Measurements from ENCODE around the gene CLCN2. TPM values are rescaled to one million over a fixed set of nuclear protein-coding genes. Genes with fewer than 3 reads are reported as not detected.

CLCN2 gene
- total and polyA plus RNA-seq, 2 of the 4 experiments (the other 2 are of a cell fraction), result 2.9 to 5.8 TPM

GRCh38 chr3:184321666-184322065 is 39.7 kb downstream of the CLCN2 start:
- Histone ChIP-seq H2AK9ac (replicated peaks; ENCODE audit: low read depth, low read length, poor library complexity) (no peak overlapping the region), H3K36me3 (ENCODE audit: control insufficient read depth, insufficient read depth, low read length) (peaks cover 82% of the 10 kb centered on the region), H3K4me2 (ENCODE audit: low read depth, low read length) (no peak overlapping the region), H3K18ac (ENCODE audit: low read depth, low read length) (no peak overlapping the region), H3K56ac (ENCODE audit: extremely low read depth, insufficient read depth, low read length) (no peak overlapping the region), H2BK5ac (ENCODE audit: low read depth, low read length, poor library complexity, severe bottlenecking) (peak overlapping the region; percentile 31), H3K27ac (ENCODE audit: insufficient read depth, low read length) (peak overlapping the region; percentile 14; the same call in 1 of the 2 replicates), H3K27me3 (ENCODE audit: control insufficient read depth, insufficient read depth, low read length) (no peaks in the 10 kb centered on the region), H3K4me3 (ENCODE audit: insufficient read depth, low read depth, low read length) (no peak overlapping the region), H3K4ac (ENCODE audit: low read depth, low read length) (no peak overlapping the region), H3K14ac (replicated peaks; ENCODE audit: low read depth, low read length) (no peak overlapping the region), H3K9me1 (ENCODE audit: insufficient read depth, low read length) (peaks cover 39% of the 10 kb centered on the region), H3K9me3 (ENCODE audit: control insufficient read depth, insufficient read depth, low read length) (no peaks in the 10 kb centered on the region), H2BK20ac (ENCODE audit: low read depth, low read length) (no peak overlapping the region), H4K20me1 (ENCODE audit: insufficient read depth, low read length) (peaks cover 97% of the 10 kb centered on the region), H3K4me1 (ENCODE audit: control insufficient read depth, insufficient read depth, low read length) (peaks cover 22% of the 10 kb centered on the region), H4K5ac (ENCODE audit: low read depth, low read length) (no peak overlapping the region), H3K23ac (ENCODE audit: low read depth, low read length) (no peak overlapping the region), H2BK15ac (ENCODE audit: low read depth, low read length) (no peak overlapping the region), H4K91ac (ENCODE audit: insufficient read depth, low read depth, low read length) (no peak overlapping the region), H4K8ac (ENCODE audit: low read depth in 2 of 2, low read length in 2 of 2) (no peak overlapping the region), H3K79me1 (ENCODE audit: low read depth in 1 of 2, low read length in 2 of 2) (peaks cover 44 to 85% of the 10 kb centered on the region in 2 experiments), H3K9ac (ENCODE audit: low read depth, low read length) (no peak overlapping the region), H2BK120ac (ENCODE audit: low read depth, low read length) (no peak overlapping the region), H2AK5ac (ENCODE audit: low read depth, low read length) (no peak overlapping the region), H2AFZ (replicated peaks; ENCODE audit: low read length, poor library complexity) (no peak overlapping the region)
- ChIA-PET CTCF (no interaction called here), POLR2A (ENCODE audit: unreplicated experiment) (no interaction called here)
- dilution Hi-C loops (cut with HindIII; ENCODE audit: low sequenced_read_pairs, unreplicated experiment), result no loop called here
- no peak for ATAC-seq (ENCODE audit: low read depth)
- TF ChIP-seq USF2 (IDR thresholded peaks at IDR 0.05; ENCODE audit: low read depth, low read length) (no peak), FOS (IDR thresholded peaks at IDR 0.05; ENCODE audit: low read depth, low read length) (no peak), RAD21 (IDR thresholded peaks at IDR 0.05; ENCODE audit: low read length) (no peak), BHLHE40 (IDR thresholded peaks at IDR 0.05; ENCODE audit: low read depth, low read length) (no peak), NFE2L2 (IDR thresholded peaks at IDR 0.05; ENCODE audit: low read depth, low read length) (no peak), CHD1 (IDR thresholded peaks at IDR 0.05; ENCODE audit: low read depth, low read length) (no peak), ELK1 (IDR thresholded peaks at IDR 0.05; ENCODE audit: borderline replicate concordance, low read depth, low read length) (no peak), MAZ (IDR thresholded peaks at IDR 0.05; ENCODE audit: borderline replicate concordance, low read depth, low read length) (no peak), POLR2A (IDR thresholded peaks at IDR 0.05; ENCODE audit: low read depth, low read length) (no peak), CEBPB (IDR thresholded peaks at IDR 0.05; ENCODE audit: low read depth, low read length) (no peak), CTCF (conservative IDR thresholded peaks at IDR 0.05; ENCODE audit: low read depth, low read length) (no peak), SMC3 (IDR thresholded peaks at IDR 0.05; ENCODE audit: low read depth, low read length) (no peak)
- BruUV-seq (replicated peaks), result TSS peak; percentile 73
- in situ Hi-C loops (cut with MboI; ENCODE audit: low sequenced_read_pairs), result no loop called here
- DNase-seq, result no peak
- no CpG with 5 or more reads among the region's 5 CpGs for WGBS, 2 experiments (ENCODE audit: extremely low coverage in 2 of 2, insufficient read length in 1 of 2)
- intact Hi-C loops (cut with micrococcal nuclease), result no loop called here

Data from IMR-90 (cell line).